Breast epithelium (tissue), 3 donors: ENCODE data around the gene PKIG.

ENCODE experiments used
- POLR2A ChIP-seq: fragments of 450-650 bp; IDR thresholded peaks from one replicate; pipeline ENCODE4 v1.6.1; 2016; ENCODE audit warnings: antibody characterized with exemption, mild to moderate bottlenecking, moderate library complexity
- TF ChIP-seq, protein P1 (sequence below), 3 donors: fragments of 450-650 bp; IDR thresholded peaks; one replicate each; pipeline ENCODE4 v1.5.1; 2016 to 2017; ENCODE audit warnings: antibody characterized with exemption in 3 of 3, mild to moderate bottlenecking in 3 of 3, moderate library complexity in 3 of 3

DNA sequence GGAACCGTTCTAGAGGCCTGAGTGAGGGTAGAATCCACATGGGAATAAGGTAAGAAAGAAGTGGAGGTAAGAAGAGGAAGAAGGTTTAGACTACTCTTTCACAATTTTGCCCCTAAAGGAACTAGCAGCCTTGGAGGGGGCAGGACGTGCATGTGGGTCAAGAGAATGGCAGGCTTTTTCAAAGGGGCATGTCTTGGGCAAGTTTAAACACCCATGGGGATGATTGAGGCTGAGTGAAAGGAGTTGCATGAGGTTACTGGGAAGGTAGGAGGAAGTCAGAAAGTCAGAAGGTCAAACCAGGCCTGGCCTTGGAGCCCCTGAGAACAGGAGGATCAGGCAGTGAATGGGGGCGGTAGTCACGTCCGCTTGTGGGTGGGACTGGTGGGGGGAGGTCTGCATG is 58.9 kb downstream of the PKIG start:
- TF ChIP-seq, protein P1, sequence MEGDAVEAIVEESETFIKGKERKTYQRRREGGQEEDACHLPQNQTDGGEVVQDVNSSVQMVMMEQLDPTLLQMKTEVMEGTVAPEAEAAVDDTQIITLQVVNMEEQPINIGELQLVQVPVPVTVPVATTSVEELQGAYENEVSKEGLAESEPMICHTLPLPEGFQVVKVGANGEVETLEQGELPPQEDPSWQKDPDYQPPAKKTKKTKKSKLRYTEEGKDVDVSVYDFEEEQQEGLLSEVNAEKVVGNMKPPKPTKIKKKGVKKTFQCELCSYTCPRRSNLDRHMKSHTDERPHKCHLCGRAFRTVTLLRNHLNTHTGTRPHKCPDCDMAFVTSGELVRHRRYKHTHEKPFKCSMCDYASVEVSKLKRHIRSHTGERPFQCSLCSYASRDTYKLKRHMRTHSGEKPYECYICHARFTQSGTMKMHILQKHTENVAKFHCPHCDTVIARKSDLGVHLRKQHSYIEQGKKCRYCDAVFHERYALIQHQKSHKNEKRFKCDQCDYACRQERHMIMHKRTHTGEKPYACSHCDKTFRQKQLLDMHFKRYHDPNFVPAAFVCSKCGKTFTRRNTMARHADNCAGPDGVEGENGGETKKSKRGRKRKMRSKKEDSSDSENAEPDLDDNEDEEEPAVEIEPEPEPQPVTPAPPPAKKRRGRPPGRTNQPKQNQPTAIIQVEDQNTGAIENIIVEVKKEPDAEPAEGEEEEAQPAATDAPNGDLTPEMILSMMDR (IDR thresholded peaks at IDR 0.05): no peak
- TF ChIP-seq POLR2A: no peak
